GM12874 (cell line): ENCODE results near the gene TNFSF12.

ENCODE experiments used
- TF ChIP-seq, protein P1 (sequence below): IDR thresholded peaks from 2 replicates; pipeline ENCODE4 v1.5.1; 2011; ENCODE audit warnings: low read depth, mild to moderate bottlenecking, control low read depth, low read length, moderate library complexity; ENCODE audit not compliant: insufficient read depth

TNFSF12 gene

DNA sequence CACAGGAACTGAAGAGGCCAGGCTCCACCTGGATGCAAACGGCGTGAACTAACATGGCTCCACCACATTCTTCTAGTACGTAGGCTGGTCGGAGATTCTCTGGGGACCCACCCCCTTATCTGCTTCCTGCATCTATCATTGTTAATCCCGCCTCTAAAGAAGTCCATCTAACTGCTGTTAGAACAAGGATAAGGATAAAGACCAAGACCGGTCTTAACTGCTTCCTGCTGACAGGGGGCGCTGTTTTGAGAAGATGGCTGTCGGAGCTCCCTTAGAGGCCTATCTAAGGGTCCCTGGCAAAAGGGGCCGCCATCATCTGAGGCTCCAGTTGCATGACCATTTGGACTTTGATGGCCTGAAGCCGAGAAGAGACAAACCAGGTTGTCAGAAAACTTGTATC, 25.8 kb upstream of the TNFSF12 start:
- TF ChIP-seq, protein P1, sequence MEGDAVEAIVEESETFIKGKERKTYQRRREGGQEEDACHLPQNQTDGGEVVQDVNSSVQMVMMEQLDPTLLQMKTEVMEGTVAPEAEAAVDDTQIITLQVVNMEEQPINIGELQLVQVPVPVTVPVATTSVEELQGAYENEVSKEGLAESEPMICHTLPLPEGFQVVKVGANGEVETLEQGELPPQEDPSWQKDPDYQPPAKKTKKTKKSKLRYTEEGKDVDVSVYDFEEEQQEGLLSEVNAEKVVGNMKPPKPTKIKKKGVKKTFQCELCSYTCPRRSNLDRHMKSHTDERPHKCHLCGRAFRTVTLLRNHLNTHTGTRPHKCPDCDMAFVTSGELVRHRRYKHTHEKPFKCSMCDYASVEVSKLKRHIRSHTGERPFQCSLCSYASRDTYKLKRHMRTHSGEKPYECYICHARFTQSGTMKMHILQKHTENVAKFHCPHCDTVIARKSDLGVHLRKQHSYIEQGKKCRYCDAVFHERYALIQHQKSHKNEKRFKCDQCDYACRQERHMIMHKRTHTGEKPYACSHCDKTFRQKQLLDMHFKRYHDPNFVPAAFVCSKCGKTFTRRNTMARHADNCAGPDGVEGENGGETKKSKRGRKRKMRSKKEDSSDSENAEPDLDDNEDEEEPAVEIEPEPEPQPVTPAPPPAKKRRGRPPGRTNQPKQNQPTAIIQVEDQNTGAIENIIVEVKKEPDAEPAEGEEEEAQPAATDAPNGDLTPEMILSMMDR = peak; percentile 64

DNA sequence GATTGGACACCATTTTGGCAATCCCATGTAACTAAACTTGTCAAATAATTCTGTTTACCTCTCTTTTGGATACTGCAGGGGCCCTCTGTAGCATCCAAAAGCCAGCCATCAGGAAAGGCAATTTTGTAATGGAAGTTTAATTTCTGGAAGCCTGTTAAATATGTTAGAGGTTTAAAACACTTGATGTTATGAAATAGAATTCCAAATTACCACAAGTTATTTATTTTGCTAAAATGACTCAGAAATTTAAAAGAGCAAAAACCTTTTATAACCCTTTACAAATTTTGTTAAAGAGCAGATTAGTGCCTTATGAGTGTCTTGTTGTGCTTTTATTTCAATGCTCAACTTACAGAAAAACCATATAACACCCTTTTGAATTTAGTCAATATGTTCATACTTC, 20.0 kb upstream of the TNFSF12 start:
- TF ChIP-seq, protein P1 = no peak

DNA sequence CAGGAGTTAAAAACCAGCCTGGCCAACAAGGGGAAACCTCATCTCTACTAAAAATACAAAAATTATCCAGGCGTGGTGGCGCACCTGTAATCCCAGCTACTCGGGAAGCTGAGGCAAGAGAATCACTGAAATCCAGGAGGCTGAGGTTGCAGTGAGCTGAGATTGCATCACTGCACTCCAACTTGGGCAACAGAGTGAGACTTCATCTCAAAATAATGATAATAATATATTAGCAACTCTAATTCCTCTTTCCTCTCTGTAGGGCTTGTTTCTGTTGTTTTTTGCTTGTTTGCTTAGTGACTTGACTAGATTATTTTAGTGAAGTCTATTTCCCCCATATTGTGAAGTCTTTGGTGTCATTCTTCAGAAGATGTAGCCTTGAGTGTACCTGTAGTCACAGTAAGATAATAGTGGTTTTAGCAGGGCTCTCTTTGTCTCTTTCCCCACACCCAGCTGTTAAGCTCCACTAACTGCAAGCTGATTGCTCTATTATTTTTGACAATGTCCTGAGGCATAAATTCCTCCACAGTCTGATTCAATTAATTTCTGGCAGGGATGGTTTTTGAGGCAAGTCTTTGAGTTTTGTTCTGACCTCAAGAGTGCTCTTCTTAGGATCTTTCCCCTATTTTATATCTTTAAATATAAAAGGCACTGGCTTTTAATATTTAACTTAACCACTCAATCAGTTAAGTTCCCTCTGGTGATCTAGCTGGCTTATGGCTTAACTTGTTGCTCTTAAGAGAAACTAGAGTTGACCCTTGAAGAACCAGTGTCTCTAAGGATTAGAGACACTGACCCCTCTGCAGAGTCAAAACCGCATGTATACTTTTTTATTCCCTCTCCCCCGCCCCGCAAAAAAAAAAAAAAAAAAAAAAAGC, 18.6 kb upstream of the TNFSF12 start:
- TF ChIP-seq, protein P1 = no peak

DNA sequence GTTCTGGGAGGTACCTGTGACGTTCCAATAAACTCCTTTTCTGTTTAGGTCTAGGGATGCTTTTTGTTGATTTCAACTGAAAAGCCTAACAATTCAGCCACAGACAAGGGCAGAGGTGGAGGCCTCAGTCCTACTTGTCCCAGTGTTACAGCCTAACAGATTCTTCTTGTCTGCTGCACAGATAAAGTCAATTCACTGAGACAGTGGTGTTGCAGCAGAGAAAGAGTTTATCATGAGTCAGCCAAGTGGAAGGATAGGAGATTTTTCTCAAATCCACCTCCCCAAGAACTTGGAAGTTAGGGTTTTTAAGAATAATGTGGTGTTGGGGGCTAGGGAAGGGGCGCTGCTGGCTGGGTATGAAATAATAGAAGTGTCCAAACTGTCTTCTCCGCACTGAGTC, 10.8 kb upstream of the TNFSF12 start:
- TF ChIP-seq, protein P1 = no peak

DNA sequence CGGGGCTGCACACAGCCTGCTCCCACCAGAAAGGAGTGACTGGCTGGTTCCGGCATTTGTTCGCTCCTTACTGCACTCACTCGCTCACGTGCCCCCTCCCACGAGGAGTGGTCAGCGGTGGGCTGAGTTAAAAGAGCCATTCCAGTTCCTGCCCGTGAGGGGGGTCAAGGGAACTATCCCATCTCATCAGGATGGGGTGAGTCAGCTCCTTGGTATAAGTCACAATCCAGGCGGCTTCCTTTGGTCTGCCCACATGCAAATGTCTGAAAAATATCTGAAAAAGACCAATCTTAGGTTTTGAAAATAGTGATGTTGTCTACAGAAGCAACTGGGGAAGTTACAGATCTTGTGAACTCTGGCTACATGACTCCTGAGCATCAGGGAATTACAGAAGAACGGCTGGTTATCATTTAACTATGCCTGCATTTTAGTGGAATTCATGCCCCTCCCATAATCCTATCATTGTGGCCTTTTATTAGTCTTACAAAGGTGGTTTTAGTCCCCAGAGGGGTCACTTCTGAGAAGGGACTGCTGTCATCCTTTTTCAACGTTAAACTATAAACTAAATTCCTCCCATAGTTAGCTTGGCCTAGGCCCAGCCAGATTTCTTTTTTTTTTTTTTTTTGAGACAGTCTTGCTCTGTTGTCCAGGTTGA, 9.8 kb upstream of the TNFSF12 start:
- TF ChIP-seq, protein P1 = no peak

DNA sequence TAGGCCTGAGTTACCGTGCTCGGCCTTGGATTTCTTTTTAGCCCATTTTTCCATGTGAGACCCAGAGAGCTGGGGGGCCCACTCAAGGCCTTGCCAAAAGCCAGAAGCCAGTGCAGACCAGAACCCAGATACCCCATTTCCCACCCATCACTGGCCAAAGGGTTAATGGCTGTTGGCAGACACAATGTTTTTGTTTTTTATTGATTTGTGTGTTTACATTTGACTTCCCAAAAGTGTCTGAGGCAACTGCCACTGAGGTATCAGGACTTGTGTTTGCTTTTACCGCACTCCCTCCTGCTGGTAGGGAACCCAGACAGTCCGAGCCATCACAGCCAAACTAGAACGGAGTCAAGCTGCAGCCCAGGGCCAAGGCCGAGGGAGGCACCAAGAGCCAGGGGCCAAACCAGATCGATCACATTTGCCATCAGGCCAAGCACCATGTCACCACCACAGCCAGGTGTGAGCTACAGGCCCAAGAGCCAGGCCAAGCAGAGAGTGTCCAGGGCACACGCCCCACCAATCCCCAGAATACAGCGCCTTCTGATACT, 7.7 kb upstream of the TNFSF12 start:
- TF ChIP-seq, protein P1 = no peak

DNA sequence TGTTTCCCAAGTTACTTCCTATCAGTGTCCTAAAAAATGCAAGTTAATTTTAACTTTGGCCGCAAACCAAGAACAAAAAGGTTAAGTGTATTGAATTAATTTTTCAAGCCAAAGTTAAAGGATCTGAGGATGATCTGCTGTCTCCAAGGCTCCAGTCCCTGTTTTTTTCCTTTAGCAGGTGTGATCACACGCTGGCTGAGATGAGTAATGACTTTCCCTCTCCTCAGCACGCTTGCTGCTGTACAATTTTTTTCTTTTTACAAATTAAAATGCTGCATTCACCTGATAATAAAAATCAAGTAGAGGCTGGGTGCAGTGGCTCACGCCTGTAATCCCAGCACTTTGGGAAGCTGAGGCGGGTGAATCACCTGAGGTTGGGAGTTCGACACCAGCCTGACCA, 3.9 kb upstream of the TNFSF12 start:
- TF ChIP-seq, protein P1 = no peak
